ENCODE results near the gene PIP4K2A. TPM values are rescaled to one million over a fixed set of nuclear protein-coding genes. Genes with fewer than 3 reads are reported as not detected.

The PIP4K2A gene
- total RNA-seq, 1 donor from 2014 or later, result 17.9 TPM

DNA sequence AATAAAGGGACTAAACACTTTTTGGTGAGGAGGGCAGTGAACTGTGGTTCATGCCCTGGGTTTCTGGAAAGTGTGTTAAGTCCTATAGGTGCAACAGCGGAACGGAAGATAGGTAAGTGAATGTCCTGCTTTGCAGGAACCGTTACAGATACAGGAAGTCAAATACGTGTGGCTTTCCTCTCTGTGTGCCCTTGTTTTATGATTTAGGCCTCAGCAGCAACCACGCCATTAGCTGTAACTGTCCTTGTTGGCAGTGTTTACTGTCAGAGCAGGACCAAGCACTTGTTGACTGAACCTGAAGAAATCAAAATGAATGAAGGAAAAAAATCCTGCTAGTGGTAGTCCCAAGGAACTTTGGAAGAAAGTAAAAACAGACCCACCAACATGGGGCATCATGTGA is 150.3 kb downstream of the PIP4K2A start:
- no peak overlapping the region for H3K4me3 ChIP-seq (ENCODE audit: low read depth, low read length)
- DNase-seq (ENCODE audit: low read depth) (no peak), FAIRE-seq (no peak)
- TF ChIP-seq, protein P1, sequence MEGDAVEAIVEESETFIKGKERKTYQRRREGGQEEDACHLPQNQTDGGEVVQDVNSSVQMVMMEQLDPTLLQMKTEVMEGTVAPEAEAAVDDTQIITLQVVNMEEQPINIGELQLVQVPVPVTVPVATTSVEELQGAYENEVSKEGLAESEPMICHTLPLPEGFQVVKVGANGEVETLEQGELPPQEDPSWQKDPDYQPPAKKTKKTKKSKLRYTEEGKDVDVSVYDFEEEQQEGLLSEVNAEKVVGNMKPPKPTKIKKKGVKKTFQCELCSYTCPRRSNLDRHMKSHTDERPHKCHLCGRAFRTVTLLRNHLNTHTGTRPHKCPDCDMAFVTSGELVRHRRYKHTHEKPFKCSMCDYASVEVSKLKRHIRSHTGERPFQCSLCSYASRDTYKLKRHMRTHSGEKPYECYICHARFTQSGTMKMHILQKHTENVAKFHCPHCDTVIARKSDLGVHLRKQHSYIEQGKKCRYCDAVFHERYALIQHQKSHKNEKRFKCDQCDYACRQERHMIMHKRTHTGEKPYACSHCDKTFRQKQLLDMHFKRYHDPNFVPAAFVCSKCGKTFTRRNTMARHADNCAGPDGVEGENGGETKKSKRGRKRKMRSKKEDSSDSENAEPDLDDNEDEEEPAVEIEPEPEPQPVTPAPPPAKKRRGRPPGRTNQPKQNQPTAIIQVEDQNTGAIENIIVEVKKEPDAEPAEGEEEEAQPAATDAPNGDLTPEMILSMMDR (IDR thresholded peaks at IDR 0.05; ENCODE audit: insufficient read depth, low read length, severe bottlenecking), result no peak
- H3K27me3 ChIP-seq (ENCODE audit: control insufficient read depth, insufficient read depth, low read length), result no peaks in the 10 kb centered on the region
- no peaks in the 10 kb centered on the region for H3K36me3 ChIP-seq (ENCODE audit: control insufficient read depth, insufficient read depth, low read length)

DNA sequence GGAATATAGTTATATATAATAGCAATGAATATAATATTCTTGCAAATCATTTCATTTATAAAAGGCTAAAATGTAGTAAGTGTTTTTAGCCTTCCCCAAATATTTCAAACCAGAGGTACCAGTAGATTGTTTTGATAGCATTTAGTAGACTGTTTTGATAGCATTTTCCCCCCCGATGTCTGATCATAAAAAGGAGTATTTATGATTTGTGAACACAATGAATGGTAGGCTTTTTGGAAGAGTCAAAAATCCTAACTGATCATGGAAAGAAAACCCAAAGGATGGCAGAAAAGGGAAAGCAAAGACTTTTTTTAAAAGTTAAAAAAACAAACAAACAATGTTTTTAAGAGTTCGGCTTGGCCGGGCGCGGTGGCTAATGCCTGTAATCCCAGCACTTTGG is 152.5 kb downstream of the PIP4K2A start:
- Histone ChIP-seq H3K36me3 (ENCODE audit: control insufficient read depth, insufficient read depth, low read length) (no peaks in the 10 kb centered on the region), H3K27me3 (ENCODE audit: control insufficient read depth, insufficient read depth, low read length) (no peaks in the 10 kb centered on the region), H3K4me3 (ENCODE audit: low read depth, low read length) (no peak overlapping the region)
- FAIRE-seq (no peak), DNase-seq (ENCODE audit: low read depth) (no peak)
- TF ChIP-seq, protein P1 (IDR thresholded peaks at IDR 0.05; ENCODE audit: insufficient read depth, low read length, severe bottlenecking), result no peak

DNA sequence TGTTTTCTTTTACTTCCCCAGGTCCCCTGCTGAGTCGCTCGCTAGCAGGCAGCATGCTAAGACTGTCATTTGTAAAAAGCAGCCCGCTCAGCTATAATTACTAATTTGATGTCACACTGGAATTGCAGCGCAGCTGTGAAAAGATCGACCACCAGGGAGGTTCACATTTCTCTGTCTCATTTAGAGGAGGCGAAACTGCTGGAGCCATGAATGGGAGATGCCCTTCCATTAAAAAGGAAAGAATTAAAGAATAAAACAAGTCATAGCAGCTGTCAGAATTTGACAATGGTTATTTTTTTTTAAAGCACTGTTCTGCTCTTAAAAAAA is 153.5 kb downstream of the PIP4K2A start:
- no peaks in the 10 kb centered on the region for H3K36me3 ChIP-seq (ENCODE audit: control insufficient read depth, insufficient read depth, low read length)
- H3K27me3 ChIP-seq (ENCODE audit: control insufficient read depth, insufficient read depth, low read length), result no peaks in the 10 kb centered on the region
- FAIRE-seq, result no peak
- no peak overlapping the region for H3K4me3 ChIP-seq (ENCODE audit: low read depth, low read length)
- DNase-seq (ENCODE audit: low read depth), result no peak
- TF ChIP-seq, protein P1 (IDR thresholded peaks at IDR 0.05; ENCODE audit: insufficient read depth, low read length, severe bottlenecking), result no peak

DNA sequence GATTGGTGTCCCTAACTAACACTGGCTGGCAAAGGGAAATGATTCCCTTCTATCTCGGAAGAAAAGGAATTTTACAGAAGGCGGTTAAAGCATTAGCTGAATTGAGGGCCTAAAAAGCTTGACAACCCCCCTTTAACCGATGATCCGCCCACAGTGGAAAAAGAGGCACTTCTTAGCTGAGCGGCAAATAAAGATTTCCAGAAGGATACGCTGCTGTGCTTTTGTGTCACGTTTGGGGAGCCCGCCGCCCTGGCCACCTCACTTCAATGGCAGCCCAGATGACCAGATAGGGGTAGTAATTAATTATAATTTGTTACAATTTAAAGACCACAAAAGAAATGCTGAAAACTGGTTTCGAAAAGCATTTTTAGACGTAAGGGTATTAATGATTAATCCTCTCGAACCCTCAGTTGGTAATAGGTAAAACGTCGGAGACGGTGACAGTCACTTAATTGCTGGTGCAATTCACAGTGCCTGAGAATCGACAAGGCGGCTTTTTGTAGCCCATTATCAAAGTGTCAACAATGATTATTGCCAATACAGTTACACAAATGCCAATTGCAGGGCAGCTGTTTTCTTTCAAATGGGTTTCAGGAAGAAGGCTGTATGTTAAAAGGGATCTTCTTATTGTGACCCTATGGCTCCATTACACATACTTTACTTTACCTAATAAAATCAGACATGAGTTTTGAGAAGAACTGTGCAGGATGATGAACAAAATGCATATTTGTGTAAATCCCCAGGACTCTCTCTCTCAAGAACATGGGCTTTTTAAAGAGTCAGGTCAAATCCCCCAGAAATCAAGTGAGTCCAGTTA is 154.1 kb downstream of the PIP4K2A start:
- FAIRE-seq, result no peak
- TF ChIP-seq, protein P1 (IDR thresholded peaks at IDR 0.05; ENCODE audit: insufficient read depth, low read length, severe bottlenecking), result no peak
- Histone ChIP-seq H3K36me3 (ENCODE audit: control insufficient read depth, insufficient read depth, low read length) (no peaks in the 10 kb centered on the region), H3K27me3 (ENCODE audit: control insufficient read depth, insufficient read depth, low read length) (no peaks in the 10 kb centered on the region), H3K4me3 (ENCODE audit: low read depth, low read length) (no peak overlapping the region)
- no peak for DNase-seq (ENCODE audit: low read depth)

DNA sequence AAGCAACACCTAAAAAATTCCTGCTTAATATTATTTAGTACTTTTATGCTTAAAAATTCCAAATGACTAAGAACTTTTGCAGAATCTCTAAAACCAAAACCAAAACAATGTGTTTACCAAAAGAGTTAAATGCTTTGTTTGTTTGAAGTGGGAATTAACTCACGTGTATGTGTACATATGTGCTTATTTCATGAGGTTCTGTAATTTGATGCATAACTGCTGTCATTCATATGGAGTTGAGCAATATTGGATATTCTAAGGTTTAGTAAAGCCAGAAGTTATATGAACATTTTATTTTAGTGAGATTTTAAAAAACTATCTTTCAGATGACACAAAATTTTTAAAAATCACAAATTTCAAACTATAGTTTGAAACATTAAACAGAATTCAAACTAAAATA is 157.1 kb downstream of the PIP4K2A start:
- Histone ChIP-seq H3K27me3 (ENCODE audit: control insufficient read depth, insufficient read depth, low read length) (no peaks in the 10 kb centered on the region), H3K4me3 (ENCODE audit: low read depth, low read length) (no peak overlapping the region), H3K36me3 (ENCODE audit: control insufficient read depth, insufficient read depth, low read length) (no peaks in the 10 kb centered on the region)
- FAIRE-seq (no peak), DNase-seq (ENCODE audit: low read depth) (peak; percentile 4)
- TF ChIP-seq, protein P1 (IDR thresholded peaks at IDR 0.05; ENCODE audit: insufficient read depth, low read length, severe bottlenecking), result no peak

DNA sequence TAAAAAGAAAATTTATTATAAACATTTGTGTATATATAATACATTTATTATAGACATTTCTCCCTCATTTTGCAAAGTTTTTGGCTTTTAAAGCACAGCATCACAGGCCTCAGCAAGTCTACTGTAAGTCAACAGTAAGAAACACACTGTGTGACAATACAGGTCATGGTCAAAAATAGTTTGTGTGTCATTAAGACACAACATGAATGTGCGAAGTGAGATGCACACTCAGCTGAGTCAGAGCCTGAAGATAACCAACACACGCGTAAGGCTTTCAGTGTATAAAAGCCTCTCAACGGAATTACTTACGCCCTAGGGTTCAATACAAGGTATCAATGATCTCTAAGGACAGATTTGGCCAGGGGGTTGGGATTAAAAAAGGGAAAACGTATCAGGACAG is 157.6 kb downstream of the PIP4K2A start:
- TF ChIP-seq, protein P1 (IDR thresholded peaks at IDR 0.05; ENCODE audit: insufficient read depth, low read length, severe bottlenecking), result no peak
- H3K4me3 ChIP-seq (ENCODE audit: low read depth, low read length), result no peak overlapping the region
- FAIRE-seq (no peak), DNase-seq (ENCODE audit: low read depth) (no peak)
- no peaks in the 10 kb centered on the region for H3K36me3 ChIP-seq (ENCODE audit: control insufficient read depth, insufficient read depth, low read length)
- no peaks in the 10 kb centered on the region for H3K27me3 ChIP-seq (ENCODE audit: control insufficient read depth, insufficient read depth, low read length)

Measured in bronchial epithelial cell (primary cell).